Subcutaneous adipose tissue (tissue), 4 donors: ENCODE data around the gene ELF5. TPM values are rescaled to one million over a fixed set of nuclear protein-coding genes. Genes with fewer than 3 reads are reported as not detected.

Experiments
- CTCF ChIP-seq: fragments of 450-650 bp; IDR thresholded peaks from one replicate; pipeline ENCODE4 v1.5.1; 2016; ENCODE audit warnings: low read depth, mild to moderate bottlenecking, control low read depth, antibody characterized with exemption, moderate library complexity
- total RNA-seq, 4 donors: library from RNA; depleted of rRNA; stranded (reverse); fragments of >200 nt; gene quantifications; one replicate each; pipeline ENCODE4 v1.1.0, GENCODE V29; 2016

Gene ELF5
- total RNA-seq, 4 donors from 2014 or later = not detected

GRCh38 chr11:34480314-34480713 lies 33.3 kb downstream of the ELF5 start:
- no peak for TF ChIP-seq CTCF

- no peak for TF ChIP-seq CTCF
Observed at GRCh38 chr11:34478845-34479663, 34.5 kb downstream of the ELF5 start.

- no peak for TF ChIP-seq CTCF
Observed at GRCh38 chr11:34476849-34477248, 36.7 kb downstream of the ELF5 start.

- TF ChIP-seq CTCF = no peak
Observed at GRCh38 chr11:34475656-34476055, 37.9 kb downstream of the ELF5 start.

- no peak for TF ChIP-seq CTCF
Observed at GRCh38 chr11:34473603-34474169, 39.9 kb downstream of the ELF5 start.

GRCh38 chr11:34468209-34468841 lies 45.3 kb downstream of the ELF5 start:
- TF ChIP-seq CTCF = no peak

GRCh38 chr11:34466802-34467488 lies 46.6 kb downstream of the ELF5 start:
- TF ChIP-seq CTCF = no peak
